LNCaP clone FGC (cell line): Measurements from ENCODE around the gene PANX3.
A peak's percentile ranks its signal among the peaks of the same experiment; 100 is the strongest.

ENCODE experiments used
- DNase-seq: peaks from one replicate; pipeline ENCODE4 v3.0.0-alpha.2; 2011; ENCODE audit warnings: low read depth
- H3K4me3 ChIP-seq: 2 replicates; pipeline ENCODE4 v1.5.1; 2011; ENCODE audit warnings: mild to moderate bottlenecking, low read depth, low read length, control low read depth
- TF ChIP-seq, protein P1 (sequence below): IDR thresholded peaks from 2 replicates; pipeline ENCODE4 v1.5.1; 2012; ENCODE audit warnings: mild to moderate bottlenecking; ENCODE audit not compliant: control insufficient read depth, insufficient read depth; ENCODE audit errors: extremely low read depth

The PANX3 gene

DNA sequence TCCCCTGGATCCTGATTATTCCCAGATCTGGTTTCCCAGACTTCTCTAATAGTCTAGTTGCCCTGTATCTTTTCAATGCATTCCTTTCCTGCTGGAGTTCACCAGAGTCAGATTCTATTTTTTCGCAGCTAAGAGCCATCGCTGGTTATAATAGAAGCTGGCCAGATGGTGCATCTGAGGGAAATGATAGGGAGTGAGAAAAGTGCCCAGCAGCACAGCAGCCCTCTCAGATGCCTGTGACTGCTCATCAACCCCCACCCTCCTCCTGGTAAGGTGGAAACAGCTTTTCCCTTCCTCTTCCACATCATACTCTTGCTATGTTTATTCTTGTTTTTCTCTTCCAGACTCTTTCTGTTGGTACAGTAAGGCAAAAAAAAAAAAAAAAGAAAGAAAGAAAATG, 28.7 kb upstream of the PANX3 start:
- DNase-seq = no peak
- H3K4me3 ChIP-seq = no peak overlapping the region
- TF ChIP-seq, protein P1, sequence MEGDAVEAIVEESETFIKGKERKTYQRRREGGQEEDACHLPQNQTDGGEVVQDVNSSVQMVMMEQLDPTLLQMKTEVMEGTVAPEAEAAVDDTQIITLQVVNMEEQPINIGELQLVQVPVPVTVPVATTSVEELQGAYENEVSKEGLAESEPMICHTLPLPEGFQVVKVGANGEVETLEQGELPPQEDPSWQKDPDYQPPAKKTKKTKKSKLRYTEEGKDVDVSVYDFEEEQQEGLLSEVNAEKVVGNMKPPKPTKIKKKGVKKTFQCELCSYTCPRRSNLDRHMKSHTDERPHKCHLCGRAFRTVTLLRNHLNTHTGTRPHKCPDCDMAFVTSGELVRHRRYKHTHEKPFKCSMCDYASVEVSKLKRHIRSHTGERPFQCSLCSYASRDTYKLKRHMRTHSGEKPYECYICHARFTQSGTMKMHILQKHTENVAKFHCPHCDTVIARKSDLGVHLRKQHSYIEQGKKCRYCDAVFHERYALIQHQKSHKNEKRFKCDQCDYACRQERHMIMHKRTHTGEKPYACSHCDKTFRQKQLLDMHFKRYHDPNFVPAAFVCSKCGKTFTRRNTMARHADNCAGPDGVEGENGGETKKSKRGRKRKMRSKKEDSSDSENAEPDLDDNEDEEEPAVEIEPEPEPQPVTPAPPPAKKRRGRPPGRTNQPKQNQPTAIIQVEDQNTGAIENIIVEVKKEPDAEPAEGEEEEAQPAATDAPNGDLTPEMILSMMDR = no peak

DNA sequence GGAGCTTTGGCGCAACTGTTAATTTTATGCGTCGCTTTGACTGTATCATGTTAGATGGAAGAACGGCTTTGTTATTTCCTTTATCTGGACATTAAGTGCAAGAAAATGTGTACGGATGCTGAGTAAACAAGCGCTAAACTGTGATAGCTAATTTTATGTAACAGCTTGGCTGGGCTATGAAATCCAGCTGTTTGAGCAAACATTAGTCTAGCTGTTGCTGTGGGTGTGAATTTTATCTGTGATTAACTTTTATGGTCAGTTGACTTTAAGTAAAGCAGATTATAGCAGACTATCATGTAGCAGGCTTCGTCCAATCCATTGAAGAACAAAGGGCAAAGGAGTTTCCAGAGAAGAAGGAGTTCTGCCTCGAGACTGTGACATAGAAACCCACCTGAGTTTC, 27.4 kb upstream of the PANX3 start:
- TF ChIP-seq, protein P1 = no peak
- no peak for DNase-seq
- H3K4me3 ChIP-seq = no peak overlapping the region

DNA sequence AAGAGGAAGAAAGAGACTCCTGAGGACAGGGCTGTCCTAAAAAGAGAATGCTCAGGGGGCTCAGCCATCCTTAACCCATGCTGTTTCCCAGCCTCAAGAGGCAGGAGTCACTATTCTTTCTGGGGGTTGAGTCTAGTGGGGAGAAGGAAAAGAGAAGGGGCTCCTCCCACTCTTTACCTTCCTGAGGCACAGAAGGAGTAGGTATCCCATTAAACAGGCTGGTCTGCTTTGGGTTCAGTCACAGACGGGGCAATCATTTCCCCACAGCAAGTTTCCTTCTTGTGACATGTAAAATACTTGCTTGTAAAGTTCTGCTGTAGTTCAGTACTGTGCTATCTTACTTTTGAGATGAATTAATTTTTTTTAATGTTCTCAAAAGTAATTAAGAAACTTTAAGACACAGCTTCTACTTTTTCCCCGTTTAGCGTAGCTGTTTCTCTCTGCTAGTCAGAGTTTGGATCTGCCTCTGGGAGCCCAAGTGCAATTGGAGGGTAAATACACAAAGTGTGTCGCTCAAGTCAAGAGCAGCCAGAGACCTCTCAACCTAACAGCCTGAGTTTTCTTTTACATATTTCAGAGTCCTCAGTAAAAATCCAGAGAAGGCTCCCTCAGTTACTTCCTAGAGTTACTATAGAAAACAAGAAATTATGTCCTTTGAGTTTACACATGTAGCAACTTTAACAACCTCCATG, 26.4 kb upstream of the PANX3 start:
- TF ChIP-seq, protein P1 = no peak
- no peak for DNase-seq
- H3K4me3 ChIP-seq = no peak overlapping the region

DNA sequence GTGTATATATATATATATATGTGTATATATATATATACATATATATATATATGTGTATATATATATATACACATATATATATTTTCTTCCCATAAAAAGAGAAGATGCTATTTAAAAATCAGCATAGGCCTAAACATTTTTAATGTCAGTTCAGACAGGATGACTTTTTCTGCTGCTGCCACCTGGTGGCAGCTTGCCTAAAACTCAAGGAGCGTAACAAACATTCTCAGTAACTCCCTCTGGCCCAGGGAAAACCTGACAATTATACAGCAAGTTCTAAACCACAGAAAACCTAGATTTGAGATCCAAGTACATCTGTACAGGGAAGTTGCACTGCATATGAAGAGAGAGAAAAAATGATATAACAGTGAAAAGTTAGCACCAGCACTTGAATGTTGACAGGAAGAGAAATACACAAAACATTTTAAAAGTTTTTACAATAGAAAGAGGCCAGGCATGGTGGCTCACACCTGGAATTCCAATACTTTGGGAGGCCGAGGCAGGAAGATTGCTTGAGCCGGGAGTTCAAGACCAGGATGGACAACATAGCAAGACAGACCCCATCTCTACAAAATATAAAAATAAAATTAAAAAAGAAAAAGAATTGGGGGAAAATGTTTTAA, 24.9 kb upstream of the PANX3 start:
- TF ChIP-seq, protein P1 = peak; percentile 82
- DNase-seq = peak; percentile 35

DNA sequence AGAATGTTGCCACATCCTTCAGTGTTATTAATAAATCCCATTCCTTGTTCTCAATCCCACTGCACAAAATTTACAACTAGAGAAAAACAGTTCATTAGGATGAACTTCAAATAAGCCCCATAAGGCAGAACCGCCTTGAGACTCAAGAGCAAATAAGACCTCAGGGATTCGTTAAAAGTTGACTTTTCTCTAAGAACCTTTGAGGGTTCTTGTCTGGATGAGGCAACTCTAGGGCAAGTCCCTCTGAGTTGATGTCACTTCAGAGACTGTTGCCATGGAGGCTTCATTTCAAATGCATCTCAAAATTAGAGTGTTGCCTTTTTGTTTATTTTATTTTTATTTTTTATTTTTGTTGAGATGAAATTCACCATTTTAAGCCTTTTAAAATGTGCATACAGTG, 19.8 kb upstream of the PANX3 start:
- TF ChIP-seq, protein P1 = no peak
- no peak overlapping the region for H3K4me3 ChIP-seq
- no peak for DNase-seq

More for the DNA sequence above, 24.9 kb upstream of the PANX3 start:
- no peak overlapping the region for H3K4me3 ChIP-seq

DNA sequence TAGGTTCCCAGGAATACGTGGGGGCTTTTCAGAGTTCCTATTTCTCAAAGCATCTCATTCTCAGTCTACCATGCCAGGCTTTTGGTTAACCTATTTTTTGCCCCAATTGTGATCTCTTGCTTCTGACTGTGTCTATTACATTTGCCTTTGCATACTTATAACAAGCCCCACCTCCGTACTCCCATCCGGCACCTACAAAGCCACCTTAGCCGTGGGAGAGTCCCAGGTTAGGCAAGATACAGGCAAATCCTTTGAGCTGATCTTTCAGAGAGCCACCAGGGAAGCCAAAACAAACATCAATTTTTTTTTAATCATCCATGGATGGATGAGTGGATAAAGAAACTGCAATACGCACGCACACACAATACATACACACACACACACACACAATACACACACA, 18.6 kb upstream of the PANX3 start:
- TF ChIP-seq, protein P1 = no peak
- DNase-seq = no peak
- no peak overlapping the region for H3K4me3 ChIP-seq
